GM23248 (cell line): ENCODE data around the gene PCDHGA4.

Source experiments
- EZH2 ChIP-seq: fragments of 200-600 bp; sonication (generic); IDR thresholded peaks from 2 replicates; pipeline ENCODE4 v1.6.1; 2018; ENCODE audit warnings: antibody characterized with exemption, mild to moderate bottlenecking; ENCODE audit not compliant: insufficient read depth, poor library complexity, severe bottlenecking
- EZH2phosphoT487 ChIP-seq: fragments of 200-600 bp; sonication (generic); IDR thresholded peaks from 2 replicates; pipeline ENCODE4 v1.6.1; 2018; ENCODE audit warnings: antibody characterized with exemption, moderate library complexity, mild to moderate bottlenecking, low read depth; ENCODE audit not compliant: insufficient read depth

DNA sequence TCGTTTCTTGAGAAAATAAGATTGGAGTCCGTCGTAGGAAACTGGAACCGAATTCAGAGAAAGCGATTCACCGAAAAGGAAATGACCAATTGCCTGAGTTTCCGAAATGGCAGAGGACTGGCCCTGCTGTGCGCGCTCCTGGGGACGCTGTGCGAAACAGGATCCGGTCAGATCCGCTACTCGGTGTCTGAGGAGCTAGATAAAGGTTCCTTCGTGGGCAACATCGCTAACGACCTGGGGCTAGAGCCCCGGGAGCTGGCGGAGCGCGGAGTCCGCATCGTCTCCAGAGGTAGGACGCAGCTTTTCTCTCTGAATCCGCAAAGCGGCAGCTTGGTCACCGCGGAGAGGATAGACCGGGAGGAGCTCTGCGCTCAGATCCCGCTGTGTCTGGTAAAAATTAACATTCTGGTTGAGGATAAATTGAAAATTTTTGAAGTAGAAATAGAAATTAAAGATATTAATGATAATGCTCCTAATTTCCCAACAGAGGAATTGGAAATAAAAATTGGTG, 10.8 kb upstream of the PCDHGA4 start:
- TF ChIP-seq EZH2phosphoT487 = no peak
- TF ChIP-seq EZH2 = no peak
